SK-N-SH (cell line): ENCODE data around the gene PCDH1.

Experiments
- POLR2AphosphoS5 ChIP-seq: IDR thresholded peaks from 2 replicates; pipeline ENCODE4 v1.6.1; 2012; ENCODE audit warnings: low read depth, low read length
- SMC3 ChIP-seq: IDR thresholded peaks from 2 replicates; pipeline ENCODE4 v1.6.1; 2012; ENCODE audit warnings: low read depth, low read length, improper control_type of control experiment

DNA sequence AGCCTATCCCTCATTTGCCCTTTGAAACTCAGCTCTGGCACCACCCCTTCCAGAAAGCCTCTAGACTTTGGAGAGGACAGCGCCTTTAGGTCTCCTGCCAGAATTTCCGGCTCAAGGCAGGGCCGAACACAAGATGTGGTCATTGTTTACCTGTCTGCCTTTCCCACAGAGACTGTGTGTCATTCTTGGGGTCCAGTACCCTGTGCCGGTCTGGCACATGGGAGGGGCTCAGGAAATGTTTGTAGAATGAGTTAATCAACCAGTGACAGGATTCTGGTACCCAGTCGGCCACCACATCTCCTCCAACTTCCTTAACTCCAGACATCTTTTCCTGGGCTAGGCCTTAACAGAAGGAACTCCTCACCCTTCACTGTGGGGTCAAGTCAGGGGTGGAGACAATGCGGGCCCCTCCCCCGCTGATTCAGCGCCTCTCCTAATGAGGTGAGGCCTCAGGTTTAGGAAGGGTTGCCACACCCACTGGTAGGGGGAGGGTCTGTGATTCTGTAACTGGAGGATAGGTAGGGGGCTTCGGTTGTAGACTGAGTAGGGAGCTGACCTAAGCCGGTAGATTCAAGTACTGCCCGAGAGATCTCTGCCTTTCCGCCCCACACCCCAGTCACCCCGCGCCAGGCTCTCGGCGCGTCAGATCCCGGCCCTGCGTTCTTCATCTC is 29.3 kb downstream of the PCDH1 start:
- TF ChIP-seq SMC3, result no peak
- TF ChIP-seq POLR2AphosphoS5, result no peak
